Measurements from ENCODE around the gene DPAGT1.

- TF ChIP-seq CTCF (IDR thresholded peaks at IDR 0.05) (no peak), POLR2A (IDR thresholded peaks at IDR 0.05) (no peak)
Observed at GRCh38 chr11:119121008-119121810, 19.6 kb upstream of the DPAGT1 start, which contains the start of gene HINFP.
